IPS-15b (cell line): Measurements from ENCODE around the gene ZNF574.

Source experiments
- H3K27me3 ChIP-seq: one replicate; pipeline ENCODE4 v1.6.1; 2013; ENCODE audit warnings: low read length; ENCODE audit not compliant: control insufficient read depth, insufficient read depth
- H3K36me3 ChIP-seq: one replicate; pipeline ENCODE4 v1.6.1; 2013; ENCODE audit warnings: low read length; ENCODE audit not compliant: control insufficient read depth, insufficient read depth
- H3K4me1 ChIP-seq: one replicate; pipeline ENCODE4 v1.6.1; 2013; ENCODE audit warnings: mild to moderate bottlenecking, low read length; ENCODE audit not compliant: control insufficient read depth, insufficient read depth
- H3K4me3 ChIP-seq: one replicate; pipeline ENCODE4 v1.5.1; 2013; ENCODE audit warnings: low read depth, low read length
- H3K9ac ChIP-seq: one replicate; pipeline ENCODE4 v1.6.1; 2013; ENCODE audit warnings: low read depth, mild to moderate bottlenecking, low read length
- H3K9me3 ChIP-seq: one replicate; pipeline ENCODE4 v1.6.1; 2013; ENCODE audit warnings: mild to moderate bottlenecking, low read length; ENCODE audit not compliant: control insufficient read depth, insufficient read depth

ZNF574 gene

DNA sequence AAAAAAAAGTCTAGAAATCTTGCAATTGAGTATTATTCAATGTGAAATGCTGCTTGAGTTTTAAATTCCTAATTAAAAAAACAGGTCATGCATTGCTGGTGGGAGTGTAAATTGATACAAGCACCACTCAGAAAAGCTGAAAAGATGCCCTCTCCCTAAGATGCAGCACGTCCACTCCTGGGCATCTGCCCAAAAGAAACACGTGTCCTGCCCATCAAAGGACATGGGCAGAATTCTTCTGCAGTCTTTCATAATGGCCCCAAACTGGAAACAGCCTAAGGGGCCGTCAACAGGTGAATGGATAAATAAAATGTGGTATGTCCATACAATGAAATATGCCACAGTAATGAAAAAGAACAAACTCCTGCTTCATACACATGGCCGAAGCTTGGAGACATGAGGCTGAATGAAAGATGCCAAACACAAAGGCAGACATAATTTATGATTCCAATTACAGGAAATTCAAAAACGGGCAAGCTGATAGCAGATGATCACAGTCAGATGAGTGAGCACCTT is 48.5 kb downstream of the ZNF574 start:
- Histone ChIP-seq H3K9me3 (no peaks in the 10 kb centered on the region), H3K27me3 (no peaks in the 10 kb centered on the region), H3K4me3 (no peak overlapping the region), H3K4me1 (peaks cover 5% of the 10 kb centered on the region), H3K36me3 (no peaks in the 10 kb centered on the region), H3K9ac (no peak overlapping the region)

DNA sequence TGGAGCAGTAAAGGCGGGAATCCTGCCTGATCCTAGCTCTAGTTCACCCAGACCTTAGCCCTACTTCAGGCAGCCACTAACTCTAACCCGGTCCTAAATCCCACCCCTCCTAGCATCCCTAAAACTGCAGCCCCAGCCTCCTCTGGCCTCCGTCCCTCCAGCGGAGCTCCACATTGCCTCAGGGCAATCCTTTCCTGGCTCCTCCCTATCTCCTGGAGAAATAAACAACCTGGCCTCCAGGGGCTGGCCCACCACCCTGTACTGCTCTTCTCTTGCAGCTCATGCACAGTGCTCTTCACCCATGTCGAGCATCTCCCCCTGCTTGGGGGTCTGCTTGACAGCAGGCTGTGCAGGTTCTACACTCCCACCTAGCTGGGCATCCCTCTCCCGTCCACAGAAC is 49.6 kb downstream of the ZNF574 start:
- no peak overlapping the region for H3K9ac ChIP-seq
- no peaks in the 10 kb centered on the region for H3K36me3 ChIP-seq
- no peaks in the 10 kb centered on the region for H3K27me3 ChIP-seq
- no peak overlapping the region for H3K4me3 ChIP-seq
- H3K4me1 ChIP-seq: peaks cover 5% of the 10 kb centered on the region
- no peaks in the 10 kb centered on the region for H3K9me3 ChIP-seq

DNA sequence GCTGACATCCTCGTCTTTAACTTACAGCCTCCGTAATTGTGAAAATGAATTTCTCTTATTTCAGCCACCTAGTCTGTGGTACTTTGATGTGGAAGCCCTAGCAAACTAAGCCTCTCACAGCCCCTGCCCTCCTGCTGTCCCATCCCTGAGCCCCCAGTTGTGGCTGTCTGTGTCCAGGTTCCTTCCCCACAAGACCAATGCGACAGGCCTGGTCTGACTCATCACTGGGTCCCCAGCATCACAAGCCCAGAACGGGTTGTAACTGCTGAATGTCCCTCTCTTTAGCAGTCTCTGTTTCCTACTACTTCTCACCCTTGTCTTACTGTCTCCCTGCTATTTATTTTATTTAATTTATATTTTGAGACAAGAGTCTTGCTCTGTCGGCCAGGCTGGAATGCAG is 50.6 kb downstream of the ZNF574 start:
- Histone ChIP-seq H3K4me3 (no peak overlapping the region), H3K27me3 (peaks cover 4% of the 10 kb centered on the region), H3K36me3 (no peaks in the 10 kb centered on the region), H3K9ac (no peak overlapping the region), H3K9me3 (no peaks in the 10 kb centered on the region), H3K4me1 (no peaks in the 10 kb centered on the region)

DNA sequence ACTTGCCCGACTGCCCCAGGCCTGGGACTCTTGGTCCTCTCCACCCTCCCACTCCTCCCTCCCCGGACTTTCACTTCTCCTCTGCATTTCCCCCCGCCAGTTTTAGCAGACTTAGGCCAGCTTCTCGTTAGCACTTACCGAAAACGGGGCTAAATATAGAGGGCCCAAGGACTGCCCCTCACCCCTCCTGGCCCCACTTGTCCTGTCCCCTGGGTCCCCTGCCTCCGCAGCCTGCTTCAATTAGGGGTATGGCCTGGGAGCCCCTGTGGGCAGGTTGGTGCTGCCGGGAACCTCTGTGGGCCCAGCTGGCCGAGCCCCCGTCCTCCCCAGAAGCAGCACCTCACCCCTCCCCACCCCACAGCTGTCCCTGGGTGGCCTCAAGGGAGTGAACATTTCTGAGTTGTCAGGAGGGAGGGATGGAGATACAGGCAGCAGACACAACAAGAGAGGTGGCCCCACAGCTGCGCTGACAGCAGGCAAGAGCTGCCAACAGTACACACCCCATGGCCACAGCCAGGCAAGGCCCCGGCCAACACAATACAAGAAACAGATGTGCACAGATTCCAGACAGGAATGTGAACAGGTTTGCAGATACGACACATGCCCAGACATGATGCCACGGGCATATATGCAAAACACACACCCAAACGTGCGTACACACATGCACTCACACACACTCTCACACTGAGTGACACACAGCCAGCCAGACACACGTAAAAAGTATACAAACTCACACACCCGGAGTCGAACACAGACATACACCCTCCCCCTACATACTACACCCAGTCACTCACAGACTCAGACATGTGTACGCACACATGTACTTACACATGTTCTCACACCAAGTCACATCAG is 53.7 kb downstream of the ZNF574 start:
- Histone ChIP-seq H3K4me1 (no peaks in the 10 kb centered on the region), H3K36me3 (no peaks in the 10 kb centered on the region), H3K27me3 (peaks cover 23% of the 10 kb centered on the region), H3K9ac (no peak overlapping the region), H3K4me3 (no peak overlapping the region), H3K9me3 (no peaks in the 10 kb centered on the region)

DNA sequence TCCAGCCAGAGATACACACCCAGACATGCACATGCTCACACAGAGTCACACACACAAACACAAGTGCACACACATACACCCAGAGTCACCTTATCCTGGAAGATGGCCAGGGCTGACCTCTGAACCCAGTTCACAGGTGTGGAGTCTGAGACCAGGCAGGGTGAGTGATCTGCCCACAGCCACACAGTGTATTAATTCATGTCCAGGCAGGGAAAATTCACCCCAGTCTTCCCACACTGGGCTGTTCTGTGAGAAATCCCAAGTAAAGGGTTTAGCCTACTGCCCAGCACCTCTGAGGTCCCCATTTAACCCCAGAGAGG is 54.2 kb downstream of the ZNF574 start:
- Histone ChIP-seq H3K4me3 (no peak overlapping the region), H3K27me3 (peaks cover 25% of the 10 kb centered on the region), H3K9me3 (no peaks in the 10 kb centered on the region), H3K36me3 (no peaks in the 10 kb centered on the region), H3K4me1 (no peaks in the 10 kb centered on the region), H3K9ac (no peak overlapping the region)
